Keratinocyte (primary cell): ENCODE data around the gene TENT4B. TPM values are rescaled to one million over a fixed set of nuclear protein-coding genes. Genes with fewer than 3 reads are reported as not detected.

ENCODE experiments used
- DNase-seq: peaks from one replicate; pipeline ENCODE4 v3.0.0-alpha.2; 2011; ENCODE audit warnings: low read depth, missing footprints, low spot score
- FAIRE-seq: peaks from 2 replicates; lab custom pipeline; 2011; peaks lifted over from hg19 to GRCh38; lab: Jason Lieb, UNC
- H2AFZ ChIP-seq: 2 replicates; pipeline ENCODE4 v1.6.0; 2012; ENCODE audit warnings: low read length, control low read depth, inconsistent platforms; ENCODE audit not compliant: control insufficient read depth
- H3K27ac ChIP-seq: 2 replicates; pipeline ENCODE4 v1.5.1; 2011; ENCODE audit warnings: low read length; ENCODE audit not compliant: control insufficient read depth, insufficient read depth
- H3K27me3 ChIP-seq: 3 replicates; pipeline ENCODE4 v1.6.0; 2011; ENCODE audit warnings: low read length; ENCODE audit not compliant: control insufficient read depth, insufficient read depth; ENCODE audit errors: extremely low read depth
- H3K36me3 ChIP-seq, 2 experiments: 2 replicates in 1 of 2; 3 replicates in 1 of 2; pipeline ENCODE4 v1.5.1; 2011; ENCODE audit warnings: low read length in 2 of 2, mild to moderate bottlenecking in 1 of 2; ENCODE audit not compliant: control insufficient read depth in 2 of 2, insufficient read depth in 2 of 2; ENCODE audit errors: extremely low read depth in 1 of 2
- H3K4me1 ChIP-seq: 3 replicates; pipeline ENCODE4 v1.5.1; 2011; ENCODE audit warnings: low read length; ENCODE audit not compliant: control insufficient read depth, insufficient read depth; ENCODE audit errors: extremely low read depth
- H3K4me2 ChIP-seq: 3 replicates; pipeline ENCODE4 v1.6.0; 2011; ENCODE audit warnings: low read depth, low read length; ENCODE audit not compliant: control insufficient read depth, insufficient read depth; ENCODE audit errors: extremely low read depth
- H3K4me3 ChIP-seq, 3 experiments: fragments of 200-600 bp in 1 of 3; sonication (generic) in 1 of 3; 2 replicates in 2 of 3; 3 replicates in 1 of 3; pipeline ENCODE4 v1.5.1; 2011 to 2016; ENCODE audit warnings: low read length in 3 of 3, mild to moderate bottlenecking in 3 of 3, control low read depth in 2 of 3, inconsistent platforms in 1 of 3, low read depth in 1 of 3, mixed read lengths in 1 of 3, mixed run types in 1 of 3, moderate library complexity in 1 of 3; ENCODE audit not compliant: control insufficient read depth in 2 of 3, insufficient read depth in 2 of 3; ENCODE audit errors: extremely low read depth in 1 of 3
- H3K79me2 ChIP-seq: 2 replicates; pipeline ENCODE4 v1.6.0; 2012; ENCODE audit warnings: low read length; ENCODE audit not compliant: control insufficient read depth, insufficient read depth
- H3K9ac ChIP-seq: 3 replicates; pipeline ENCODE4 v1.6.0; 2011; ENCODE audit warnings: low read length; ENCODE audit not compliant: control insufficient read depth, insufficient read depth; ENCODE audit errors: extremely low read depth
- H3K9me1 ChIP-seq: 3 replicates; pipeline ENCODE4 v1.6.0; 2011; ENCODE audit warnings: low read length; ENCODE audit not compliant: control insufficient read depth, insufficient read depth; ENCODE audit errors: extremely low read depth
- H3K9me3 ChIP-seq: 2 replicates; pipeline ENCODE4 v1.5.1; 2012; ENCODE audit warnings: low read depth, low read length; ENCODE audit not compliant: control insufficient read depth
- H4K20me1 ChIP-seq: 3 replicates; pipeline ENCODE4 v1.6.0; 2011; ENCODE audit warnings: low read length; ENCODE audit not compliant: control insufficient read depth, insufficient read depth; ENCODE audit errors: extremely low read depth
- CTCF ChIP-seq, 3 experiments: IDR thresholded peaks in 1 of 3; conservative IDR thresholded peaks in 1 of 3; optimal IDR thresholded peaks in 1 of 3; 2 replicates in 2 of 3; 3 replicates in 1 of 3; pipeline versions ENCODE3 to v1.5.1; 2011; ENCODE audit warnings: low read length in 3 of 3, mild to moderate bottlenecking in 3 of 3, moderate library complexity in 2 of 3, control low read depth in 1 of 3, inconsistent platforms in 1 of 3; ENCODE audit not compliant: insufficient read depth in 2 of 3; ENCODE audit errors: extremely low read depth in 1 of 3
- EZH2 ChIP-seq: IDR thresholded peaks from one replicate; pipeline ENCODE4 v1.6.1; 2012; ENCODE audit warnings: inconsistent platforms, mild to moderate bottlenecking, low read length, moderate library complexity
- dilution Hi-C: fragments of 300-500 bp; cut with MboI; formaldehyde crosslinking; loops from one replicate; pipeline ENCODE4 v1.7.0; 2020; ENCODE audit warnings: low sequenced_read_pairs; ENCODE audit not compliant: extremely low pct_ligation_motif_present
- polyA plus RNA-seq, 5 experiments: library from polyadenylated mRNA; depleted of rRNA in 3 of 5; stranded (reverse) in 3 of 5; stranded (forward) in 1 of 5; unstranded in 1 of 5; fragments of >200 nt; gene quantifications; 1 replicate in 1 of 5; 2 replicates in 3 of 5; 3 replicates in 1 of 5; pipeline versions ENCODE4 v1.2.1 to v1.2.3, GENCODE V29; 2011 to 2012; ENCODE audit warnings: missing spikeins in 2 of 5, low read depth in 1 of 5, low replicate concordance in 1 of 5

The TENT4B gene
- polyA plus RNA-seq, 1 donor (not counting 4 experiments of a cell fraction or from before 2014, with no cell fraction given) = 14.8 TPM

GRCh38 chr16:50263060-50263909 lies 110.2 kb downstream of the TENT4B start:
- H3K79me2 ChIP-seq = no peaks in the 10 kb centered on the region
- no peak overlapping the region for H3K9ac ChIP-seq
- no peak overlapping the region for H3K27ac ChIP-seq
- no peaks in the 10 kb centered on the region for H3K9me1 ChIP-seq
- no peak overlapping the region for H3K4me2 ChIP-seq
- H3K9me3 ChIP-seq = no peaks in the 10 kb centered on the region
- no peaks in the 10 kb centered on the region for H4K20me1 ChIP-seq
- TF ChIP-seq EZH2 = no peak
- peaks cover 27% of the 10 kb centered on the region for H3K4me1 ChIP-seq
- H2AFZ ChIP-seq = no peak overlapping the region
- H3K4me3 ChIP-seq = no peak overlapping the region
- H3K27me3 ChIP-seq = no peaks in the 10 kb centered on the region
- no peaks in the 10 kb centered on the region for H3K36me3 ChIP-seq
- dilution Hi-C loops = no loop called here
- DNase-seq (no peak), FAIRE-seq (no peak)

GRCh38 chr16:50263940-50264929 lies 111.1 kb downstream of the TENT4B start:
- Histone ChIP-seq H3K79me2 (no peaks in the 10 kb centered on the region), H3K9me1 (no peaks in the 10 kb centered on the region), H3K27ac (no peak overlapping the region), H2AFZ (no peak overlapping the region), H3K9me3 (no peaks in the 10 kb centered on the region), H4K20me1 (no peaks in the 10 kb centered on the region), H3K4me2 (no peak overlapping the region), H3K4me3 (no peak overlapping the region), H3K9ac (no peak overlapping the region), H3K4me1 (peaks cover 21% of the 10 kb centered on the region), H3K36me3 (no peaks in the 10 kb centered on the region), H3K27me3 (no peaks in the 10 kb centered on the region)
- no peak for DNase-seq
- no peak for FAIRE-seq
- TF ChIP-seq CTCF (optimal IDR thresholded peaks at IDR 0.05 in 1 of 3, IDR thresholded peaks at IDR 0.05 in 1 of 3, conservative IDR thresholded peaks at IDR 0.05 in 1 of 3; ENCODE audit: extremely low read depth in 1 of 3, insufficient read depth in 2 of 3, low read length in 3 of 3) = no peak
- dilution Hi-C loops = no loop called here
